GM18868 (cell line): ENCODE measurements around the gene TRIP6.

Source experiments
- ATAC-seq: cut with Tn5 transposase; IDR thresholded peaks from one replicate; pipeline ENCODE4 v1.9.1; 2021; ENCODE audit warnings: mild to moderate bottlenecking, moderate library complexity; ENCODE audit not compliant: unreplicated experiment

TRIP6 gene

DNA sequence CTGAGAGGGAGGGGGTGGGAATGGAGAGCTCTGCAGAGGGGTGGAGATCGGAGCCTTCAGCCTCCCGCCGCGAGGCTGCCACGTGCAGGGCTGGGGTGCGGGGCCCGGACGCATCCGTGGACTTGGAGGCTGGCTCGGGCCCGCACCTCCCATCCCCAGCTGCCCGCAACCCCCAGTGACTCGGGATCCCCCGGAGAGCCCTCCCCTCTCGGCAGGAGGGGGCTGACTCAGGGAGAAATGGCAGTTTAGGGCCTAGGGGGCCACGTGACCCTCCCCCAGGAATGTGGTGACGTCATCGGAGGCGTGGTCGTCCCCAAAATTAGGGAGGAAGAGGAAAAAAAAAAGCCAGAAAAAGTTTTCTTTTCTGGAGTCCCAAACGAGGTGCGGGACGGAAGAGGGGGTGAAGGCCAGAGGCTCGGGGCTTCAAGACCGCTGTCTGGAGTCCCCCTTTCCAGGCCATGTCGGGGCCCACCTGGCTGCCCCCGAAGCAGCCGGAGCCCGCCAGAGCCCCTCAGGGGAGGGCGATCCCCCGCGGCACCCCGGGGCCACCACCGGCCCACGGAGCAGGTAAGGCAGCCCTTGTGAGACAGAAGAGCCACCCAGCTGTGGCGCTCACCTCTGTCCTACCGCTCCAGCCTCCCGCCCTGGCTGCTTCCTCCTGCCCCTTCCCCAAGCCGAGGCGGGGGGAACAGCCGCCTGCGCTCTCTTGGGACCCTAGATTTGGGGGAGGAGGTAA, at the start of gene TRIP6:
TRIP6 (plus strand) TSS at position 348 of the 736 bp plus-strand sequence; CDS start at position 459, 111 bp downstream.
- peak; percentile 52 for ATAC-seq

- no peak for ATAC-seq
These were observed 48.8 kb upstream of the TRIP6 start for GRCh38 chr7:100818366-100818765.

DNA sequence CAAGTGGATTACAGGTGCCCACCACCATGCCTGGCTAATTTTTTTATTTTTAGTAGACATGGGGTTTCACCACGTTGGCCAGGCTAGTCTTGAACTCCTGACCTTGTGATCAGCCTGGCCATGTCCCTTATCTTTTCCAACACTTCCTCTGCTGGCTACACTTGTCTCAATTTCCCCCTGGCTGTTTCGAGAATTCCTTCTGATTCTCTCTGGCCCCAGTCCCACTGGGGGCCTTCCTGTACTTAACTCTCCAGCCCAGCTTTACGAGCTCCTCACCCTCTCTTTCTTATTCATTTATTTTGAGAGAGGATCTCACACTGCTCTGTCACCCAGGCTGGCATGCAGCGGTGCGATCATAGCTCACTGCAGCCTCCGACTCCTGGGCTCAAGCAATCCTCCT, 48.4 kb upstream of the TRIP6 start:
- no peak for ATAC-seq

DNA sequence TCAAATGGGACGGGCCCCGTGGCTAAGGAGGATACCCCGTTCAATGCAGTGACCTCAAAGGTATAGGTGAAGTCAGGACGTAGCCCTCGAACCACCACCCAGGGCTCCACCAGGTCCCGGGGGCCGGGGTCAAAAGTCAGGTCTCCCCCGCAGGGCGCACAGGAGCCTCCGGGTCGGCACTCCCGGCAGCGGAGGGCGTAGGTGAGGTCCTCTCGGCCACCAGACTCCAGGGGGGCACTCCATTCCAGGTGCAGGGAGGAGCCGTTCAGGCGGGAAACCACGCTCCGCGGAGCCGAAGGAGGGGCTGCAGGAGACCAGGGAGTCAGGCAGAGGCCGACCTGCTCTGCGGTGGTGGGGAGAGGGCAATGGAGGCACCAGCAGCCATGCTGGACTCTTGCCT, 47.6 kb upstream of the TRIP6 start:
- no peak for ATAC-seq

GRCh38 chr7:100822236-100823139, 44.7 kb upstream of the TRIP6 start:
- ATAC-seq, result no peak

- no peak for ATAC-seq
These were observed 44.1 kb upstream of the TRIP6 start for GRCh38 chr7:100823140-100823525.

DNA sequence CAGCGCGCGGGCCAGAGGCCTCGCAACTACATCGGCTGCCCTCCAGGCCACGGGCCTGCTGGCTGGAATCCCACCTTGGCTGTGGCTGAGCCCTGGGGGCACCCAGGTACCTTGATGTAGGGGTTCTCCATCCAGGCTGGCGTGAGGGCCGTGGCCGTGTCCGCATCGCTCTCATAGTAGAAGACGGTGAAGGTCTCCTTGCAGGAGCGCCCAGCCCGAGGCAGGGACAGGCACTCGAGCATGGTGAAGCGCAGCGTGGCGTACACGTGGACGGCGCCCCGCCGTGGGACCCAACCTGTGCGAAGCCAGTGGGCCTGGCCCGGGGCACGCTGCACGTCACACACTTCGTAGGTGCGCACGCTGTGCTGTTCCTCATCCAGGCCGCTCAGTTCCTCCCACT, 43.7 kb upstream of the TRIP6 start:
- no peak for ATAC-seq

GRCh38 chr7:100824499-100825214, 42.5 kb upstream of the TRIP6 start:
- ATAC-seq, result no peak

GRCh38 chr7:100825215-100825671, 41.9 kb upstream of the TRIP6 start:
- ATAC-seq, result no peak

- no peak for ATAC-seq
These were observed 41.3 kb upstream of the TRIP6 start for GRCh38 chr7:100825751-100826513.

DNA sequence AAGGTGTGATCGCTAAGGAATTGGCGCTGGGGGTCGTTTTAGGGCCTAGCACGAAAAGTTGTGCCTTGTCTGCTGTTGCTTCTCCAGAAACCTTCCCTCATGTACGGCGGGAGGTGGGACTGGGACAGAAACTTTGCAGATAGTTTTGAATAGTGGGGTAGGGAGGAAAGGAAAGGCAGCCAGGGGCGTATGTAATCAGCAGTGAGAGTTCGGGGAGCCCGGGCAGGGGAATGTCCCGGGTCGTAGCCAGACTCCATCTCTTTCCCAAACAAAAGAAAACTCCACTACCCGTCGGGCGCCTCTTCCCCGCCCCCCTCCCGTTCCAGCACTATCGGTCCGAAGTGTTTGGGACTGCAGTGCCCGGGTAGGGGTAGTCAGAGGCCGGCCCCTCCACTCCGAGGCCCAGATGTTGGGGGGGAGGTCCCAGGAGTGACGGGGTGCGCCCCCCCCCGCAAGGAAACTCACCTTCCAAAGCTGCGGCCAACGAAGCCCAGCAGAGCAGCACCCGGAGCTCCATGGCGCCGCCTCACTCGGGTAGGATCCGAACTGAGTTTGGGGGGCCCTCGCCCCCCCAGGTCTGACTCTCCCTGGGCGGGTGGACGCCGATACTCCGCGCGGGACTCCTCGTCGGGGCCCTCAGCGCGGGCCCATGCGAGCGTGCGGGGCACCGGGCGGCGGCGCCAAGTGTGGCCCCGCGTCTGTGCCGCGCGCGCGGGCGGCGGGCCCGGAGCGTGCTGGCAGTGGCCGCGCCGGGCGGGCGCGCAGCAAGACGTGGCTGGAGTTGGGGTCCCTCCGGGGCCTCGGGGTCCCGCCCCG, 40.5 kb upstream of the TRIP6 start:
- ATAC-seq, result no peak

DNA sequence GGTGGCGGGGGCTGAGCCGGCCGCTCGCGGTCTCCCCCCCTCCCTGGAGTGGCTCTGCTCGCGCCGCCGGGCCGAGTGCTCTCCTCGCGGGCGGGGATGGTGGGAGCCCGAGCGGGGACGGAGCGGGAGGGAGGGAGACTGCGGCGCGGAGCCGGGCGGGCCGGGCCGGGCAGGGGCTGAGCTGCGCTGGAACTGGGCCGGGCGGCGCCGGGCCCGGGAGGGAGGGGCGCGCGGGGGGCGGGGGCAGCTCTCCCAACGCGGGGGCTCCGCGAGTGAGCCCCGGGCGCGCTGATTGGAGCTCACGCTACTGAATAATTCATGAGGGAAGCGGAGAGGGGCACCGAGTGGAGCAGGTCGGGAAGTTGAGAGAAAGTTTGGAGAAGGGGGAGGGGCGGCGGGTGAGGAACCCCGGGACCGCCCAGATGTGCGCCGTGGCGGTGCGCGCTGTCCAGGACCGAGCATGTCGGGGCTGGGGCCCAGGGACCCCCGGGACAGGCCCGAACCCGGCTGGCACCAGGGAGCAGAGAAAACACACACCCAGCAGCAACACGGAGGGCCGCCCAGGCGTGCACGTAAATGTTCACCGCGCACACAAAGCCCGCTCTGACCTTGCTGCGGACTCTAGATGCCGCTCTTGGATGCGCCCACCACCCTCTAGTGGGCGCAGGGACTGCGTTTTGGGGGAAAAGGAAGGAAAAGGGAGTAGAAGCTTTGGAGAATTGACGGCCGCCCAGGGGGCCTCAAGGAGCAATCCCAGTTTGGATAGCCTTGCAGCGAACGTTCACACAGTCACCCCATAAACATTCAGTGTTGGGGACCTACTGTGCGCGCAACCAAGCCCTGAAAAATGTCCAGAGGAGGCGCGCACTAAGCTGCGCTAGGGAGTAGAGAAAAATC, 39.6 kb upstream of the TRIP6 start, which contains the start of gene EPHB4:
EPHB4 (minus strand) TSS at position 194 of the 897 bp plus-strand sequence. CDS start 493 bp downstream, outside the sequence.
- ATAC-seq, result no peak

DNA sequence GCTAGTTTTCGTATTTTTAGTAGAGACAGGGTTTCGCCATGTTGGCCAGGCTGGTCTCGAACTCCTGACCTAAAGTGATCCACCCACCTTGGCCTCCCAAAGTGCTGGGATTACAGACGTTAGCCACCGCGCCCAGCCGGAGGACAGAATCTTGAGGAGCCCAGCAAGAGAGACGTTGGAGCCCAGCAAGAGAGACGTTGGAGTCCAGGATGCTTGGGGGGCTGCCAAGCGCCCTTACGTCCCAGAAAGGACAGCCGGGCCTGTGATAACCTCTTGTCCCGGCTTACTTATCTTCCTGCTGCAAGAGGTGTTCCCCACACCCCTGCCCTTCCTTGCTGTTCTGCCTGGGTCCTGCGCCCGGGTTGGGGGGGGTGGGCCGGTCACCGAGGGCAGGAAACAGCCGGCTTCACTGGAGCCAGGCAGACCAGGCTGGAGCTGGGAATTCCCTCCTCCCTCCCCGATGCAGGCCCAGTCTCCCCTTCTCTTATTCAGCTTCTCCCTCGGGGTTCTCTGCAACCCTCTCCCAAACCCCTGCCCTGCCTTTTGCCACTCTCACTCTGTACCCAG, 38.0 kb upstream of the TRIP6 start:
- no peak for ATAC-seq

DNA sequence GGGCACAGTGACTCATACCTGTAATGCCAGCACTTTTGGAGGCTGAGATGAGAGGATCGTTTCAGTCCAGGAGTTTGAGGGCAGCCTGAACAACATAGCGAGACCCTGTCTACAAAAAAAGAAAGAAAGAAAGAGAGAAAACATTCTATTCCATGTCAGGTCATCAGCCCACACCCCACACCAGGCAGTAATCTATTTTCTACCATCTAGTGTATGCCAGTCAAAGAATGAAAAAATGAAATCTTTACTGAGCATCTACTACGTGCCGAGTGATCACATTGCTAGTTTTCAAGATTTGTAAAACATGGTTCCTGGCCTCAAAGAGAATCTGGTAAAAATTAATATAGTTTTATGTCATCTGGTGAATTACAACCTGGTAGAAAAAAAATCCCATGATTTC, 36.8 kb upstream of the TRIP6 start:
- ATAC-seq, result no peak

- ATAC-seq, result no peak
These were observed 34.9 kb upstream of the TRIP6 start for GRCh38 chr7:100832281-100832633.

- no peak for ATAC-seq
These were observed 31.0 kb upstream of the TRIP6 start for GRCh38 chr7:100835903-100836811.

- no peak for ATAC-seq
These were observed 30.4 kb upstream of the TRIP6 start for GRCh38 chr7:100836812-100837098.
